Measurements from ENCODE around the gene STT3A.

STT3A gene

GRCh38 chr11:125645871-125646270 lies 53.2 kb downstream of the STT3A start:
- no peak for TF ChIP-seq CTCF (IDR thresholded peaks at IDR 0.05; ENCODE audit: low read depth, low read length, missing control alignments)
- DNase-seq (ENCODE audit: low read depth), result no peak
- H3K4me3 ChIP-seq (ENCODE audit: low read depth, low read length), result no peak overlapping the region

GRCh38 chr11:125649465-125650166 lies 57.0 kb downstream of the STT3A start:
- no peak overlapping the region for H3K4me3 ChIP-seq (ENCODE audit: low read depth, low read length)
- no peak for TF ChIP-seq CTCF (IDR thresholded peaks at IDR 0.05; ENCODE audit: low read depth, low read length, missing control alignments)
- no peak for DNase-seq (ENCODE audit: low read depth)

GRCh38 chr11:125662689-125663088 lies 70.0 kb downstream of the STT3A start:
- no peak overlapping the region for H3K4me3 ChIP-seq (ENCODE audit: low read depth, low read length)
- DNase-seq (ENCODE audit: low read depth), result no peak
- no peak for TF ChIP-seq CTCF (IDR thresholded peaks at IDR 0.05; ENCODE audit: low read depth, low read length, missing control alignments)

GRCh38 chr11:125663910-125664309 lies 71.3 kb downstream of the STT3A start:
- H3K4me3 ChIP-seq (ENCODE audit: low read depth, low read length), result no peak overlapping the region
- no peak for DNase-seq (ENCODE audit: low read depth)
- TF ChIP-seq CTCF (IDR thresholded peaks at IDR 0.05; ENCODE audit: low read depth, low read length, missing control alignments), result no peak

GRCh38 chr11:125667151-125667550 lies 74.5 kb downstream of the STT3A start:
- no peak for TF ChIP-seq CTCF (IDR thresholded peaks at IDR 0.05; ENCODE audit: low read depth, low read length, missing control alignments)
- DNase-seq (ENCODE audit: low read depth), result no peak
- H3K4me3 ChIP-seq (ENCODE audit: low read depth, low read length), result no peak overlapping the region

GRCh38 chr11:125670172-125670571 lies 77.5 kb downstream of the STT3A start:
- no peak for TF ChIP-seq CTCF (IDR thresholded peaks at IDR 0.05; ENCODE audit: low read depth, low read length, missing control alignments)
- no peak overlapping the region for H3K4me3 ChIP-seq (ENCODE audit: low read depth, low read length)
- no peak for DNase-seq (ENCODE audit: low read depth)

- no peak overlapping the region for H3K4me3 ChIP-seq (ENCODE audit: low read depth, low read length)
- DNase-seq (ENCODE audit: low read depth), result no peak
- no peak for TF ChIP-seq CTCF (IDR thresholded peaks at IDR 0.05; ENCODE audit: low read depth, low read length, missing control alignments)
Observed at GRCh38 chr11:125671561-125671960, 78.9 kb downstream of the STT3A start.
